ENCODE measurements around the gene ITPR2. TPM values are rescaled to one million over a fixed set of nuclear protein-coding genes. Genes with fewer than 3 reads are reported as not detected.

ITPR2 gene
- total RNA-seq, 2 donors from 2014 or later: 14.8 to 74.4 TPM

DNA sequence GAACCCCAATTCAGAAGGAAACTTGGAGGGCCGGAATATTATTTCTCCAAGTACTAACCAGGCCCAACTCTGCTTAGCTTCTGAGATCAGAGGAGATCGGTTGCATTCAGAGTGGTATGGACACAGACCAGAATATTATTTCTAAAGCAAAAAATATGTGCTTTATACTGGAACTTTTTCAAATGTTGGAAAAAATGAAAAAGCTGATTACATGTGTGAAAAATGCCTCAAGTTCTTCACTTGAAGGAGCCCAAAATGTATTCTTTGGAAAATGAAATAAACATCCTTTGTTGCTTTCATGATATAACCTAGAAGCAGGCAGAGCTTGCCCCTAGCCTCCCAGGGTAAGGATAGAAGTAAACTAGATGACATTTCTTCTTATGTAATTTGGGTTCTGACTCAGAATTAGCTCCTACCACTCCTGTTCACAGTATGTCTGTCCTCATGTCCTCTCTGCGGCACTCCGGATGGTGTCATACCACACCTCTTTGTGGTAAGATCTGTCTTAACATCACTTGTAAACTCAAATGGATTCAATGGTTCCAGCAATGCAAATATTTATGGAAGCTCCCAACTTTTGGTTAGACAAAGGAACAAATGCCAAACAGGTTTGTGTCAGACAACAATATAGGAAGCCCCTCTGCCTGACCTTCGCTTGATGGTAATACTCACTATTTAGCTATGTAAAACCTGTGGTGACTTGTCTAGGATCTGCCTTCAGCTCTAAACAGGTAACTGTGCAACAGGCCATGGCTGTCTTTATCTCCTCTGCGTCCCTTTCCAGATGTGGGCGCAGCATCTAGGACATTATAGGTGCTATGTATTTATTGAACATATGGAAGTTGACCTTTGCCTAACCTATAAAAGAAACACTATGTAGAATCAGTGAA is 459.1 kb downstream of the ITPR2 start:
- Histone ChIP-seq H3K27me3 (ENCODE audit: control insufficient read depth, insufficient read depth, low read length, poor library complexity, severe bottlenecking) (no peaks in the 10 kb centered on the region), H3K4me1 (ENCODE audit: control insufficient read depth, insufficient read depth, low read length) (no peaks in the 10 kb centered on the region), H3K4me3 (ENCODE audit: low read length) (no peak overlapping the region), H3K9me3 (ENCODE audit: control insufficient read depth, low read length) (no peaks in the 10 kb centered on the region), H3K9ac (ENCODE audit: extremely low read depth, low read length, poor library complexity, severe bottlenecking) (no peak overlapping the region), H3K27ac (ENCODE audit: low read depth, low read length) (no peak overlapping the region), H3K36me3 (ENCODE audit: control insufficient read depth, insufficient read depth, low read length) (no peaks in the 10 kb centered on the region)
- Mint-ChIP-seq H3K36me3 (ENCODE audit: low read depth) (no peaks in the 10 kb centered on the region), H3K9me3 (no peaks in the 10 kb centered on the region), H3K27me3 (ENCODE audit: insufficient read depth) (no peaks in the 10 kb centered on the region), H3K27ac (no peak overlapping the region), H3K4me3 (no peak overlapping the region), H3K4me1 (peaks cover 9% of the 10 kb centered on the region)
- DNase-seq: no peak
- no peak for TF ChIP-seq CTCF (conservative IDR thresholded peaks at IDR 0.05)
- WGBS, 2 experiments (ENCODE audit: insufficient coverage in 1 of 2, insufficient read length in 1 of 2): 93 to 95% methylated on average over 5 to 7 of the region's 7 CpGs

- Mint-ChIP-seq H3K27me3 (ENCODE audit: insufficient read depth) (no peaks in the 10 kb centered on the region), H3K9me3 (no peaks in the 10 kb centered on the region), H3K36me3 (ENCODE audit: low read depth) (no peaks in the 10 kb centered on the region), H3K4me1 (peaks cover 9% of the 10 kb centered on the region), H3K27ac (no peak overlapping the region), H3K4me3 (no peak overlapping the region)
- H3K4me3 ChIP-seq (ENCODE audit: low read length): no peak overlapping the region
- H3K4me1 ChIP-seq (ENCODE audit: control insufficient read depth, insufficient read depth, low read length): no peaks in the 10 kb centered on the region
- H3K9me3 ChIP-seq (ENCODE audit: control insufficient read depth, low read length): no peaks in the 10 kb centered on the region
- 87 to 93% methylated on average over 5 to 6 of the region's 6 CpGs for WGBS, 2 experiments (ENCODE audit: insufficient coverage in 1 of 2, insufficient read length in 1 of 2)
- no peak for DNase-seq
- no peak for TF ChIP-seq CTCF (conservative IDR thresholded peaks at IDR 0.05)
- no peaks in the 10 kb centered on the region for H3K36me3 ChIP-seq (ENCODE audit: control insufficient read depth, insufficient read depth, low read length)
- H3K27ac ChIP-seq (ENCODE audit: low read depth, low read length): no peak overlapping the region
- no peak overlapping the region for H3K9ac ChIP-seq (ENCODE audit: extremely low read depth, low read length, poor library complexity, severe bottlenecking)
- H3K27me3 ChIP-seq (ENCODE audit: control insufficient read depth, insufficient read depth, low read length, poor library complexity, severe bottlenecking): no peaks in the 10 kb centered on the region
Observed at GRCh38 chr12:26372866-26373265, 460.1 kb downstream of the ITPR2 start.

GRCh38 chr12:26370098-26370497 is 462.9 kb downstream of the ITPR2 start:
- no peaks in the 10 kb centered on the region for H3K27me3 Mint-ChIP-seq (ENCODE audit: insufficient read depth)
- 79 to 83% methylated on average over 1 to 2 of the region's 2 CpGs for WGBS, 2 experiments (ENCODE audit: insufficient coverage in 1 of 2, insufficient read length in 1 of 2)
- H3K9me3 ChIP-seq (ENCODE audit: control insufficient read depth, low read length): no peaks in the 10 kb centered on the region
- no peak overlapping the region for H3K4me3 Mint-ChIP-seq
- no peaks in the 10 kb centered on the region for H3K9me3 Mint-ChIP-seq
- H3K36me3 Mint-ChIP-seq (ENCODE audit: low read depth): no peaks in the 10 kb centered on the region
- no peak for DNase-seq
- no peaks in the 10 kb centered on the region for H3K36me3 ChIP-seq (ENCODE audit: control insufficient read depth, insufficient read depth, low read length)
- peak overlapping the region; percentile 40 for H3K27ac Mint-ChIP-seq
- TF ChIP-seq CTCF (conservative IDR thresholded peaks at IDR 0.05): peak; percentile 25
- no peak overlapping the region for H3K4me3 ChIP-seq (ENCODE audit: low read length)
- H3K27ac ChIP-seq (ENCODE audit: low read depth, low read length): no peak overlapping the region
- H3K4me1 Mint-ChIP-seq: peaks cover 13% of the 10 kb centered on the region
- H3K9ac ChIP-seq (ENCODE audit: extremely low read depth, low read length, poor library complexity, severe bottlenecking): no peak overlapping the region
- H3K4me1 ChIP-seq (ENCODE audit: control insufficient read depth, insufficient read depth, low read length): no peaks in the 10 kb centered on the region
- H3K27me3 ChIP-seq (ENCODE audit: control insufficient read depth, insufficient read depth, low read length, poor library complexity, severe bottlenecking): no peaks in the 10 kb centered on the region

Data from endodermal cell (in vitro differentiated cells).